ENCODE results near the gene GPBP1. TPM values are rescaled to one million over a fixed set of nuclear protein-coding genes. Genes with fewer than 3 reads are reported as not detected.

Gene GPBP1
- total RNA-seq, 1 experiment from 2014 or later, result 69.5 TPM

DNA sequence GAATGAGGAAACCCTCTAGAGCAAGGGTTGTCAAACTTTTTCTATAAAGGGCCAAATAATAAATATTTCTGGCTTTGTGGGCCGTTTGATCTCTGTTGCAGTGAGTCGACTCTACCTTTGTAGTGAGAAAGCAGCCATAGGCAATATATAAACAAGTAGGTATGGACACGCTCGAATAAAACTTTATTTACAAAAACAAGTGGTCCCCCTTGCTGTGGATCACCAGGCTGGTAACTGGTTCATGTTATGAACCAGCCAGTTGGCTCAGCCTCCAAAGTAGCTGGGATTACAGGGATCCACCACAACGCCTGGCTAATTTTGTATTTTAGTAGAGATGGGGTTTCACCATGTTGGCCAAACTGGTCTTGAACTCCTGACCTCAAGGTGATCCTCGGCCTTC is 118.5 kb downstream of the GPBP1 start:
- CTCF ChIA-PET, result no interaction called here
- Histone ChIP-seq H3K79me2 (ENCODE audit: insufficient read depth, low read length) (no peaks in the 10 kb centered on the region), H3K9me2 (ENCODE audit: insufficient read depth) (no peaks in the 10 kb centered on the region), H3K4me1 (ENCODE audit: control insufficient read depth in 1 of 2, insufficient read depth in 2 of 2, low read length in 2 of 2) (no peaks in the 10 kb centered on the region), H3K36me3 (ENCODE audit: control insufficient read depth in 1 of 2, insufficient read depth in 2 of 2, low read length in 2 of 2) (no peaks in the 10 kb centered on the region), H3K4me3 (replicated peaks in 1 of 2; ENCODE audit: low read depth in 1 of 2, low read length in 2 of 2) (no peak overlapping the region), H3K4me2 (ENCODE audit: low read length) (no peak overlapping the region), H3K27ac (ENCODE audit: low read depth, low read length) (no peak overlapping the region), H3K9ac (ENCODE audit: low read length) (no peak overlapping the region), H3K27me3 (ENCODE audit: insufficient read depth, low read length) (no peaks in the 10 kb centered on the region), H2AFZ (ENCODE audit: low read depth, low read length, poor library complexity, severe bottlenecking) (no peak overlapping the region), H4K20me1 (ENCODE audit: insufficient read depth) (no peaks in the 10 kb centered on the region), H3K9me3 (ENCODE audit: control insufficient read depth in 1 of 2, insufficient read depth in 1 of 2, low read depth in 1 of 2, low read length in 2 of 2) (no peaks in the 10 kb centered on the region)
- no peak for ATAC-seq
- POLR2A ChIA-PET, result no interaction called here
- RAD21 ChIA-PET (ENCODE audit: low non-redundant PET in 1 of 2, low total read pairs in 2 of 2, uncharacterized antibody in 2 of 2, unreplicated experiment in 2 of 2), result no interaction called here
- intact Hi-C loops (cut with micrococcal nuclease), result loop anchor here (10.0 kb wide), 1 partner anchor 1032 kb away; no protein-coding TSS in a partner anchor
- DNase-seq (ENCODE audit: low read depth, low spot score), result no peak
- TF ChIP-seq, protein P1, sequence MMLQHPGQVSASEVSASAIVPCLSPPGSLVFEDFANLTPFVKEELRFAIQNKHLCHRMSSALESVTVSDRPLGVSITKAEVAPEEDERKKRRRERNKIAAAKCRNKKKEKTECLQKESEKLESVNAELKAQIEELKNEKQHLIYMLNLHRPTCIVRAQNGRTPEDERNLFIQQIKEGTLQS (IDR thresholded peaks at IDR 0.05), result no peak
- TF ChIP-seq ELF1 (IDR thresholded peaks at IDR 0.05; ENCODE audit: borderline replicate concordance, low read depth), result no peak
- TF ChIP-seq SP1 (IDR thresholded peaks at IDR 0.05; ENCODE audit: low read depth), result no peak
- TF ChIP-seq EGR1 (IDR thresholded peaks at IDR 0.05; ENCODE audit: low read depth), result no peak
- BruUV-seq (replicated peaks), result no TSS peak

DNA sequence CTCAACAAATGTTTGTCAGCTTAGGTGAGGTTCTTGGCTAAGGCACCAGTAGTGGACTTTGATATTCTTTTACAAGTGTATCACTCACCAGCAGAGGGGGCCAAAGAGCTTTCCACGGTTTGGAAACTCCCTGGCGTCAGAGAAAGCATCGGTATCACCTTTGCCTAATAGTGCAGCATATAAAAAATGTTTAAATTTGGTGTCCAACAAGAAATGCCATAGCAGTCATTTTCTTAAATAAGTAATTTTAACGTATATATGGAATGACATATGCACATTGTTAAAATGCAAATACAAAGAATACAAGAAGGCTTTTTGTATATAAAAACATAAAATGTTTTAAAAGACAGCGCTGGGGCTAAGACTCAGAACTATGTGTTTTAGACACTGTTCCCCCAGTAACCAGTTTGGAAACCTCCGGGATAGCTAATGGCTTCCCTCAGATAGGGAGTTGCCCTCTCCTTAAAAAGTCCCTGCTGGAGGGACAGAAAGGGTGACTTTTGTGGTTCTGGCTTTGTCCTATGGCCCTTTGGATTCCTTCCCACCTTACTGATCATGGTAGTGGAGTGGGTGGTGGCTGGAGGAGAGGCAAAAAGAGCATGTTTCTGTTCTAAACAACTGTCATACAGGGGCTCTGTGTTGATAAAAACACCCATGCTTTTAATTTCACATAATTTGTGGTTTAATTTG is 124.6 kb downstream of the GPBP1 start:
- ChIA-PET CTCF (interaction anchor here (0.5 to 2.2 kb wide), 24 partner anchors 9 to 1169 kb away, joined by 3 to 42 read pairs (median 4); partner anchors contain the start of gene PLK2), RAD21 (ENCODE audit: low non-redundant PET in 1 of 2, low total read pairs in 2 of 2, uncharacterized antibody in 2 of 2, unreplicated experiment in 2 of 2) (interaction anchor here in 1 of 2 experiments (0.8 to 1.2 kb wide), 3 partner anchors 197 to 1162 kb away, joined by 3 read pairs; no protein-coding TSS in a partner anchor), POLR2A (interaction anchor here (0.7 to 1.4 kb wide), 2 partner anchors 1161 to 1162 kb away, joined by 3 to 5 read pairs; no protein-coding TSS in a partner anchor)
- intact Hi-C loops (cut with micrococcal nuclease), result loop anchor here (1.0 to 10.0 kb wide), 5 partner anchors 135 to 1162 kb away; partner anchors contain the start of gene PLK2
- Histone ChIP-seq H3K27ac (ENCODE audit: low read depth, low read length) (peak overlapping the region; percentile 23; the same call in 1 of the 2 replicates), H3K4me1 (ENCODE audit: control insufficient read depth in 1 of 2, insufficient read depth in 2 of 2, low read length in 2 of 2) (peaks cover 21 to 38% of the 10 kb centered on the region in 2 experiments), H3K79me2 (ENCODE audit: insufficient read depth, low read length) (no peaks in the 10 kb centered on the region), H3K9me3 (ENCODE audit: control insufficient read depth in 1 of 2, insufficient read depth in 1 of 2, low read depth in 1 of 2, low read length in 2 of 2) (no peaks in the 10 kb centered on the region), H3K27me3 (ENCODE audit: insufficient read depth, low read length) (no peaks in the 10 kb centered on the region), H3K4me2 (ENCODE audit: low read length) (peak overlapping the region; percentile 46), H3K36me3 (ENCODE audit: control insufficient read depth in 1 of 2, insufficient read depth in 2 of 2, low read length in 2 of 2) (no peaks in the 10 kb centered on the region), H3K4me3 (replicated peaks in 1 of 2; ENCODE audit: low read depth in 1 of 2, low read length in 2 of 2) (no peak overlapping the region), H4K20me1 (ENCODE audit: insufficient read depth) (no peaks in the 10 kb centered on the region), H3K9ac (ENCODE audit: low read length) (no peak overlapping the region), H3K9me2 (ENCODE audit: insufficient read depth) (no peaks in the 10 kb centered on the region), H2AFZ (ENCODE audit: low read depth, low read length, poor library complexity, severe bottlenecking) (peak overlapping the region; percentile 86)
- BruUV-seq (replicated peaks), result no TSS peak
- DNase-seq (ENCODE audit: low read depth, low spot score) (peak; percentile 82), ATAC-seq (peak; percentile 75)
- no peak for TF ChIP-seq POLR2A (IDR thresholded peaks at IDR 0.05; ENCODE audit: borderline replicate concordance, extremely low read depth, insufficient read depth, insufficient read length)
- TF ChIP-seq EZH2phosphoT487 (IDR thresholded peaks at IDR 0.05; ENCODE audit: borderline replicate concordance), result no peak
- TF ChIP-seq, protein P2, sequence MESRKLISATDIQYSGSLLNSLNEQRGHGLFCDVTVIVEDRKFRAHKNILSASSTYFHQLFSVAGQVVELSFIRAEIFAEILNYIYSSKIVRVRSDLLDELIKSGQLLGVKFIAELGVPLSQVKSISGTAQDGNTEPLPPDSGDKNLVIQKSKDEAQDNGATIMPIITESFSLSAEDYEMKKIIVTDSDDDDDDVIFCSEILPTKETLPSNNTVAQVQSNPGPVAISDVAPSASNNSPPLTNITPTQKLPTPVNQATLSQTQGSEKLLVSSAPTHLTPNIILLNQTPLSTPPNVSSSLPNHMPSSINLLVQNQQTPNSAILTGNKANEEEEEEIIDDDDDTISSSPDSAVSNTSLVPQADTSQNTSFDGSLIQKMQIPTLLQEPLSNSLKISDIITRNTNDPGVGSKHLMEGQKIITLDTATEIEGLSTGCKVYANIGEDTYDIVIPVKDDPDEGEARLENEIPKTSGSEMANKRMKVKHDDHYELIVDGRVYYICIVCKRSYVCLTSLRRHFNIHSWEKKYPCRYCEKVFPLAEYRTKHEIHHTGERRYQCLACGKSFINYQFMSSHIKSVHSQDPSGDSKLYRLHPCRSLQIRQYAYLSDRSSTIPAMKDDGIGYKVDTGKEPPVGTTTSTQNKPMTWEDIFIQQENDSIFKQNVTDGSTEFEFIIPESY (IDR thresholded peaks at IDR 0.05; ENCODE audit: extremely low read depth, insufficient replicate concordance, low read length), result no peak
- TF ChIP-seq RAD21 (IDR thresholded peaks at IDR 0.05; ENCODE audit: low read depth), result peak; percentile 92
- TF ChIP-seq, protein P3, sequence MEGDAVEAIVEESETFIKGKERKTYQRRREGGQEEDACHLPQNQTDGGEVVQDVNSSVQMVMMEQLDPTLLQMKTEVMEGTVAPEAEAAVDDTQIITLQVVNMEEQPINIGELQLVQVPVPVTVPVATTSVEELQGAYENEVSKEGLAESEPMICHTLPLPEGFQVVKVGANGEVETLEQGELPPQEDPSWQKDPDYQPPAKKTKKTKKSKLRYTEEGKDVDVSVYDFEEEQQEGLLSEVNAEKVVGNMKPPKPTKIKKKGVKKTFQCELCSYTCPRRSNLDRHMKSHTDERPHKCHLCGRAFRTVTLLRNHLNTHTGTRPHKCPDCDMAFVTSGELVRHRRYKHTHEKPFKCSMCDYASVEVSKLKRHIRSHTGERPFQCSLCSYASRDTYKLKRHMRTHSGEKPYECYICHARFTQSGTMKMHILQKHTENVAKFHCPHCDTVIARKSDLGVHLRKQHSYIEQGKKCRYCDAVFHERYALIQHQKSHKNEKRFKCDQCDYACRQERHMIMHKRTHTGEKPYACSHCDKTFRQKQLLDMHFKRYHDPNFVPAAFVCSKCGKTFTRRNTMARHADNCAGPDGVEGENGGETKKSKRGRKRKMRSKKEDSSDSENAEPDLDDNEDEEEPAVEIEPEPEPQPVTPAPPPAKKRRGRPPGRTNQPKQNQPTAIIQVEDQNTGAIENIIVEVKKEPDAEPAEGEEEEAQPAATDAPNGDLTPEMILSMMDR (IDR thresholded peaks at IDR 0.05 in 2 of 3, conservative IDR thresholded peaks at IDR 0.05 in 1 of 3; ENCODE audit: borderline replicate concordance in 1 of 3, insufficient read depth in 1 of 3, low read depth in 2 of 3, low read length in 2 of 3), result peak; percentile 62 to 82 (median 69)
